Smooth muscle cell (in vitro differentiated cells): ENCODE data around the gene EVA1C. TPM values are rescaled to one million over a fixed set of nuclear protein-coding genes. Genes with fewer than 3 reads are reported as not detected.
"Not testable (repeated sequence)": the region's sequence is repeated elsewhere in the genome, so short reads cannot be mapped to it uniquely, and the experiment has no call there.

ENCODE experiments used
- DNase-seq: peaks from one replicate; lab custom pipeline; 2025; ENCODE audit not compliant: unreplicated experiment; lab: John Stamatoyannopoulos, UW
- H2AFZ ChIP-seq: fragments of 200-600 bp; sonication (generic); 2 replicates; pipeline ENCODE4 v1.6.0; 2016; ENCODE audit warnings: antibody characterized with exemption, low read depth, mild to moderate bottlenecking
- H3F3A ChIP-seq: fragments of 200-600 bp; sonication (generic); 2 replicates; pipeline ENCODE4 v1.6.0; 2017; ENCODE audit warnings: antibody characterized with exemption, low read depth
- H3K27ac ChIP-seq: fragments of 200-600 bp; sonication (generic); 2 replicates; pipeline ENCODE4 v1.5.1; 2016; ENCODE audit warnings: low read depth, mild to moderate bottlenecking
- H3K27me3 ChIP-seq: fragments of 200-600 bp; sonication (generic); 2 replicates; pipeline ENCODE4 v1.6.1; 2016; ENCODE audit warnings: low read depth, mild to moderate bottlenecking
- H3K36me3 ChIP-seq: fragments of 200-600 bp; sonication (generic); 2 replicates; pipeline ENCODE4 v1.5.1; 2016; ENCODE audit warnings: low read depth
- H3K4me1 ChIP-seq: fragments of 200-600 bp; sonication (generic); 2 replicates; pipeline ENCODE4 v1.5.1; 2016; ENCODE audit warnings: low read depth
- H3K4me2 ChIP-seq: fragments of 200-600 bp; sonication (generic); 2 replicates; pipeline ENCODE4 v1.6.0; 2016; ENCODE audit warnings: mild to moderate bottlenecking
- H3K4me3 ChIP-seq: fragments of 200-600 bp; sonication (generic); 2 replicates; pipeline ENCODE4 v1.5.1; 2016; ENCODE audit warnings: mild to moderate bottlenecking
- H3K79me2 ChIP-seq: fragments of 200-600 bp; sonication (generic); 2 replicates; pipeline ENCODE4 v1.6.0; 2016; ENCODE audit warnings: low read depth, mild to moderate bottlenecking
- H3K9ac ChIP-seq: fragments of 200-600 bp; sonication (generic); 2 replicates; pipeline ENCODE4 v1.6.0; 2016; ENCODE audit warnings: low read depth
- H3K9me3 ChIP-seq: fragments of 200-600 bp; sonication (generic); replicated peaks from 2 replicates; pipeline ENCODE4 v1.5.1; 2016; ENCODE audit warnings: low read depth
- H4K20me1 ChIP-seq: fragments of 200-600 bp; sonication (generic); 2 replicates; pipeline ENCODE4 v1.6.0; 2016; ENCODE audit warnings: low read depth
- CTCF ChIP-seq: fragments of 200-600 bp; sonication (generic); IDR thresholded peaks from 2 replicates; pipeline ENCODE4 v1.5.1; 2017; ENCODE audit warnings: borderline replicate concordance, mild to moderate bottlenecking, antibody characterized with exemption; ENCODE audit not compliant: insufficient read depth, poor library complexity, severe bottlenecking
- WGBS: methylation state at CpG from one replicate; pipeline ENCODE4 v1.1.7; 2016; ENCODE audit warnings: low lambda C conversion rate; 5-methylcytosine and 5-hydroxymethylcytosine counted together
- polyA plus RNA-seq: library from polyadenylated mRNA; unstranded; fragments of >200 nt; fragmentation: Nextera tagmentation; extraction: Ambion mirVana; gene quantifications from 2 replicates; pipeline ENCODE4 v1.2.1, GENCODE V29; 2016
- total RNA-seq: library from RNA; depleted of rRNA; stranded (reverse); fragments of >200 nt; gene quantifications from 2 replicates; pipeline ENCODE4 v1.2.3, GENCODE V29; 2014

Gene EVA1C
- total and polyA plus RNA-seq, 2 experiments from 2014 or later: 1.9 to 3.7 TPM

- Histone ChIP-seq H3K9ac (no peak overlapping the region), H3K4me3 (no peak overlapping the region), H3F3A (peaks cover 3% of the 10 kb centered on the region), H3K4me1 (peaks cover 19% of the 10 kb centered on the region), H3K79me2 (no peaks in the 10 kb centered on the region), H2AFZ (no peak overlapping the region), H3K27ac (no peak overlapping the region), H3K36me3 (no peaks in the 10 kb centered on the region), H3K27me3 (no peaks in the 10 kb centered on the region), H3K9me3 (no peaks in the 10 kb centered on the region), H4K20me1 (no peaks in the 10 kb centered on the region), H3K4me2 (no peak overlapping the region)
- TF ChIP-seq CTCF: no peak
- DNase-seq: no peak
- 95% methylated on average over 7 of the region's 7 CpGs for WGBS
Measured at GRCh38 chr21:32525282-32525681, 112.8 kb downstream of the EVA1C start.

GRCh38 chr21:32529679-32530078, 117.2 kb downstream of the EVA1C start:
- Histone ChIP-seq H3K36me3 (no peaks in the 10 kb centered on the region), H3K4me3 (no peak overlapping the region)
- WGBS: 88% methylated on average over 4 of the region's 4 CpGs

GRCh38 chr21:32530809-32531208, 118.3 kb downstream of the EVA1C start:
- not testable (repeated sequence) for H3K27ac ChIP-seq, H3K36me3 ChIP-seq, H2AFZ ChIP-seq, H3K9ac ChIP-seq, H3K4me3 ChIP-seq, H3F3A ChIP-seq, H4K20me1 ChIP-seq, H3K9me3 ChIP-seq, H3K4me2 ChIP-seq, H3K27me3 ChIP-seq, H3K4me1 ChIP-seq, DNase-seq, H3K79me2 ChIP-seq
- 93% methylated on average over 7 of the region's 7 CpGs for WGBS

More at GRCh38 chr21:32529679-32530078, 117.2 kb downstream of the EVA1C start:
- H2AFZ ChIP-seq: no peak overlapping the region
- H3K9ac ChIP-seq: no peak overlapping the region
- DNase-seq: no peak
- H3K9me3 ChIP-seq: no peaks in the 10 kb centered on the region
- no peak for TF ChIP-seq CTCF
- no peaks in the 10 kb centered on the region for H3F3A ChIP-seq
- H4K20me1 ChIP-seq: no peaks in the 10 kb centered on the region
- no peaks in the 10 kb centered on the region for H3K79me2 ChIP-seq
- H3K4me1 ChIP-seq: no peaks in the 10 kb centered on the region
- H3K27ac ChIP-seq: no peak overlapping the region
- no peak overlapping the region for H3K4me2 ChIP-seq
- H3K27me3 ChIP-seq: no peaks in the 10 kb centered on the region

GRCh38 chr21:32531561-32531960, 119.1 kb downstream of the EVA1C start:
- not testable (repeated sequence) for H3F3A ChIP-seq, H3K4me1 ChIP-seq, H3K27me3 ChIP-seq, H3K79me2 ChIP-seq, H3K9me3 ChIP-seq, H3K27ac ChIP-seq, H4K20me1 ChIP-seq, H3K36me3 ChIP-seq, DNase-seq, H3K4me2 ChIP-seq, H2AFZ ChIP-seq, H3K4me3 ChIP-seq, H3K9ac ChIP-seq
- 100% methylated on average over 3 of the region's 3 CpGs for WGBS

- Histone ChIP-seq H3K4me1 (no peaks in the 10 kb centered on the region), H3K79me2 (no peaks in the 10 kb centered on the region), H3K9me3 (no peaks in the 10 kb centered on the region), H4K20me1 (no peaks in the 10 kb centered on the region), H2AFZ (no peak overlapping the region), H3F3A (no peaks in the 10 kb centered on the region), H3K4me2 (no peak overlapping the region), H3K36me3 (no peaks in the 10 kb centered on the region), H3K27me3 (no peaks in the 10 kb centered on the region), H3K27ac (no peak overlapping the region), H3K4me3 (no peak overlapping the region), H3K9ac (no peak overlapping the region)
- DNase-seq: no peak
- WGBS: 88% methylated on average over 6 of the region's 6 CpGs
- TF ChIP-seq CTCF: no peak
Measured at GRCh38 chr21:32532636-32533035, 120.1 kb downstream of the EVA1C start.
